ENCODE data around the gene UNC13B. TPM values are rescaled to one million over a fixed set of nuclear protein-coding genes. Genes with fewer than 3 reads are reported as not detected.

UNC13B gene
- total RNA-seq, 1 donor from 2014 or later = 26.5 TPM

DNA sequence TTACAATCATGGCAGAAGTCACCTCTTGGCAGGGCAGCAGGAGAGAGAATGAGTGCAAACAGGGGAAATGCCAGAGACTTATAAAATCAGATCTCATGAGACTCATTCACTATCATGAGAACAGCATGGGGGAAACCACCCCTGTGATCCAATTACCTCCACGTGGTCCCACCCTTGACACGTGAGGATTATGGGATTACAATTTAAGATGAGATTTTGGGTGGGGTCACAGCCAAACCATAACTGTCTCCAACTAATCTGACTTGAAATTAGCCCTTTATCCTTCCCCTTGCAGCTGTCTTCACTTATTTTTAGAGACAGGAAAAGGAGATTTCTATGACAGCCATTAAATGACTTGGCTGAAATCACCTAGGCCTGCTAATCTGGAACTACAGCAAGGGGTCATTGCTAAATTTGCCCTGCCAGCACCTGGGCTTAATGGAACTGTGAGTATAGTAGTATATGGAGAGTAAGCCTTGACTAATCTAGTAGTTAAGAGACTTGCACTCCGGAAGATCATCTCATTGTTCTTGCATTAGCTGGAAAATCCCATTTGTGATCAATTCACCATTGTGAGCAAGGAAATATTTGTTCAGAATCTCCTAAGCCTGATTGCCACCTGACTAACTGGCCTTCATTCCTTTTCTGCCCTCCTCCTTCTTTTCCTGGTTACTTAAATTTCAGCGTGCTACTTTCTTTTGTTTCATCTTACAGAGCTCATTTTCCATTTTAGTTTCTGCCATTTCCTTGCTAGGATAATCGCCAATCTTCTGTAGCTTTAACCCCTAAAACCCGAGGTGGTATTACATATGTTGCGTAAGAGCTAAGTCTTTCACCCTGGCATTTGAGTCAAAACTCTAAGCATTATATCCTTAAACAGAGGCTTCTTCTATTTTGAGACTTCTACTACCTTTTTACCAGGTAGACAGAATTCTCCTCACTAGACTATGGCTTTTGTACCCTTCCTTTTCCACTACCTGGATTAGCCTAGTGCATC is 262.8 kb downstream of the UNC13B start:
- TF ChIP-seq, protein P1, sequence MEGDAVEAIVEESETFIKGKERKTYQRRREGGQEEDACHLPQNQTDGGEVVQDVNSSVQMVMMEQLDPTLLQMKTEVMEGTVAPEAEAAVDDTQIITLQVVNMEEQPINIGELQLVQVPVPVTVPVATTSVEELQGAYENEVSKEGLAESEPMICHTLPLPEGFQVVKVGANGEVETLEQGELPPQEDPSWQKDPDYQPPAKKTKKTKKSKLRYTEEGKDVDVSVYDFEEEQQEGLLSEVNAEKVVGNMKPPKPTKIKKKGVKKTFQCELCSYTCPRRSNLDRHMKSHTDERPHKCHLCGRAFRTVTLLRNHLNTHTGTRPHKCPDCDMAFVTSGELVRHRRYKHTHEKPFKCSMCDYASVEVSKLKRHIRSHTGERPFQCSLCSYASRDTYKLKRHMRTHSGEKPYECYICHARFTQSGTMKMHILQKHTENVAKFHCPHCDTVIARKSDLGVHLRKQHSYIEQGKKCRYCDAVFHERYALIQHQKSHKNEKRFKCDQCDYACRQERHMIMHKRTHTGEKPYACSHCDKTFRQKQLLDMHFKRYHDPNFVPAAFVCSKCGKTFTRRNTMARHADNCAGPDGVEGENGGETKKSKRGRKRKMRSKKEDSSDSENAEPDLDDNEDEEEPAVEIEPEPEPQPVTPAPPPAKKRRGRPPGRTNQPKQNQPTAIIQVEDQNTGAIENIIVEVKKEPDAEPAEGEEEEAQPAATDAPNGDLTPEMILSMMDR (IDR thresholded peaks at IDR 0.05) = no peak
- intact Hi-C loops (cut with DNase I) = no loop called here
- no peaks in the 10 kb centered on the region for H3K27me3 ChIP-seq
- no peaks in the 10 kb centered on the region for H3K36me3 ChIP-seq
- no peak overlapping the region for H3K27ac ChIP-seq
- H3K9me3 ChIP-seq = no peaks in the 10 kb centered on the region
- H3K4me3 ChIP-seq = no peak overlapping the region
- no peak for DNase-seq (ENCODE audit: low spot score in 2 of 2)
- H3K4me1 ChIP-seq = no peaks in the 10 kb centered on the region

DNA sequence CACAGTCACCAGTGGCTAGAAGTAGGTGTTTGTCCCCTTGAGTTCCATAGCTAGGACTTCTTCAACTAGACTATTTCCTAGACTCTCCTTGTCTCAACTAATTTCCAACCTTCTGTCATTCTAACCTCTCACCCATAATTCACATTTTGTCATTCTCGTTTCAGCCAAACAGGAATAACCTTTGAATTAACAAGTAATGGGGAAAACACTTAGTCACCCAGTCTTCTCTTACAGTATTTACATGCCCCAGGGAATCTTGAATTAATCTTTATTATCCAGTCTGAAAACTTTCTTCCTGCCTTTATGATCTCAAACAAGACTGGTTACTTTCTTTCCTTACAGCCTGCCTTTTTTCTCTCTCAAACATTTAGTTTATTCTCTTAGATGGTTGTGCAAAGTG is 264.8 kb downstream of the UNC13B start:
- Histone ChIP-seq H3K27ac (no peak overlapping the region), H3K9me3 (no peaks in the 10 kb centered on the region), H3K4me1 (no peaks in the 10 kb centered on the region), H3K27me3 (no peaks in the 10 kb centered on the region), H3K36me3 (no peaks in the 10 kb centered on the region), H3K4me3 (no peak overlapping the region)
- intact Hi-C loops (cut with DNase I) = no loop called here
- TF ChIP-seq, protein P1 (IDR thresholded peaks at IDR 0.05) = no peak
- no peak for DNase-seq (ENCODE audit: low spot score in 2 of 2)

DNA sequence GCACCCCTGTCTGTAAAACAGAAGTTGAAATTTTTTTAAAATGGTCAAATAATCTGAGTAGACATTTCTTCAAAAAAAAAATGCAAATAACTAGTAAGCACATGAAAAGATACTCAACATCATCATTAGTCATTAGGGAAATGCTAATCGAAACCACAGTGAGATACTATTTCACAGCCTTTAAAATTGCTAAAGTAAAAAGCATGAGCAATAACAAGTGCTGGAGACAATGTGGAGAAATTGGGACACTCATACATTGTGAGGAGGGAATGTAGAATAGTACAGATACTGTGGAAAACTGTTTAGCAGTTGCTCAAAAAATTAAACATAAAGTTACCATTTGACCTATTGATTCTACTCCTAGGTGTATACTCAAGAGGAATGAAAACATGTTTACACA is 269.7 kb downstream of the UNC13B start:
- no peaks in the 10 kb centered on the region for H3K9me3 ChIP-seq
- intact Hi-C loops (cut with DNase I) = no loop called here
- TF ChIP-seq, protein P1 (IDR thresholded peaks at IDR 0.05) = no peak
- no peaks in the 10 kb centered on the region for H3K4me1 ChIP-seq
- H3K36me3 ChIP-seq = no peaks in the 10 kb centered on the region
- H3K4me3 ChIP-seq = no peak overlapping the region
- no peaks in the 10 kb centered on the region for H3K27me3 ChIP-seq
- H3K27ac ChIP-seq = no peak overlapping the region
- DNase-seq (ENCODE audit: low spot score in 2 of 2) = no peak

DNA sequence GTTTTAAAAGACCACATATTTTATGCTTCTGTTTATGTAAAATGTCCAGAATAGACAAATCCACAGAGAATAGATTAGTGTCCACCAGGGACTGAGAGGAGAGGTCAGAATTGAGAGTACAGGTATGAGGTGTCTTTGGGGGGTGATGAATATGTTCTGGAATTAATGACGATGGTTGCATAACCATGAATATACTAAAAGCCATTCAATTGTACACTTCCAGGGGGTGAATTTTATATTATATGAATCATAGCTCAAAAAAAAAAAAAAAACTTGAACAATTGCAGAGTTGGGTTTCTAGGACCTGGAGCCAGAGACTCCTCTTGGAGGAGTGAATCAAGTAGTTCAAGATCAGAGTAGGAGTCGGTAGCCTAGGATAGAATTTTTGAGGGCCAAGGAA is 270.3 kb downstream of the UNC13B start:
- Histone ChIP-seq H3K27me3 (no peaks in the 10 kb centered on the region), H3K9me3 (no peaks in the 10 kb centered on the region), H3K27ac (no peak overlapping the region), H3K36me3 (no peaks in the 10 kb centered on the region), H3K4me1 (no peaks in the 10 kb centered on the region), H3K4me3 (no peak overlapping the region)
- DNase-seq (ENCODE audit: low spot score in 2 of 2) = no peak
- intact Hi-C loops (cut with DNase I) = no loop called here
- TF ChIP-seq, protein P1 (IDR thresholded peaks at IDR 0.05) = no peak

- Histone ChIP-seq H3K27ac (no peak overlapping the region), H3K27me3 (no peaks in the 10 kb centered on the region), H3K4me1 (no peaks in the 10 kb centered on the region), H3K4me3 (no peak overlapping the region), H3K36me3 (no peaks in the 10 kb centered on the region), H3K9me3 (no peaks in the 10 kb centered on the region)
- no peak for DNase-seq (ENCODE audit: low spot score in 2 of 2)
- TF ChIP-seq, protein P1 (IDR thresholded peaks at IDR 0.05) = no peak
- intact Hi-C loops (cut with DNase I) = no loop called here
Observed at GRCh38 chr9:35436933-35437332, 275.1 kb downstream of the UNC13B start.
